Gastrocnemius medialis (tissue), 4 donors: Measurements from ENCODE around the gene CHST9. TPM values are rescaled to one million over a fixed set of nuclear protein-coding genes. Genes with fewer than 3 reads are reported as not detected.

Source experiments
- ATAC-seq, 2 donors: fragments of 150-250 bp; one replicate each; pipeline ENCODE4 v1.9.1; 2016
- DNase-seq, 2 donors: peaks; one replicate each; pipeline ENCODE4 v3.0.0-alpha.2; 2019
- H3K27ac ChIP-seq, 4 donors: fragments of 200-600 bp; sonication (generic); 1 replicate in 1 of 4; 2 replicates in 3 of 4; pipeline ENCODE4 v1.5.1; 2016 to 2018; ENCODE audit warnings: mild to moderate bottlenecking in 2 of 4, moderate library complexity in 1 of 4
- H3K27me3 ChIP-seq, 3 donors: fragments of 200-600 bp; sonication (generic) in 2 of 3; 1 replicate in 1 of 3; 2 replicates in 2 of 3; pipeline versions ENCODE4 v1.5.1 to v1.6.0; 2016 to 2019; ENCODE audit warnings: mild to moderate bottlenecking in 1 of 3, moderate library complexity in 1 of 3
- H3K36me3 ChIP-seq, 2 donors: fragments of 200-600 bp; sonication (generic) in 1 of 2; one replicate each; pipeline ENCODE4 v1.5.1; 2017 to 2018
- H3K4me1 ChIP-seq, 2 donors: fragments of 200-600 bp; sonication (generic) in 1 of 2; one replicate each; pipeline ENCODE4 v1.5.1; 2016 to 2017; ENCODE audit warnings: mild to moderate bottlenecking in 2 of 2
- H3K4me3 ChIP-seq, 4 donors: fragments of 200-600 bp; sonication (generic) in 3 of 4; 1 replicate in 1 of 4; 2 replicates in 3 of 4; pipeline ENCODE4 v1.5.1; 2016 to 2019; ENCODE audit warnings: mild to moderate bottlenecking in 2 of 4
- H3K9me3 ChIP-seq, 3 donors: fragments of 200-600 bp; sonication (generic) in 2 of 3; 1 replicate in 1 of 3; 2 replicates in 2 of 3; pipeline ENCODE4 v1.5.1; 2016 to 2019
- CTCF ChIP-seq, 5 experiments: fragments of 450-650 bp in 3 of 5; fragments of 200-600 bp in 2 of 5; sonication (generic) in 2 of 5; IDR thresholded peaks in 4 of 5; conservative IDR thresholded peaks in 1 of 5; 1 replicate in 4 of 5; 2 replicates in 1 of 5; pipeline ENCODE4 v1.5.1; 2016 to 2019; ENCODE audit warnings: antibody characterized with exemption in 5 of 5, mild to moderate bottlenecking in 3 of 5, moderate library complexity in 3 of 5
- POLR2A ChIP-seq, 2 donors: fragments of 450-650 bp; IDR thresholded peaks; one replicate each; pipeline ENCODE4 v1.6.1; 2017; ENCODE audit warnings: antibody characterized with exemption in 2 of 2, mild to moderate bottlenecking in 2 of 2, moderate library complexity in 2 of 2
- in situ Hi-C, 4 donors: fragments of 200-750 bp; cut with MboI; loops; one replicate each; pipeline versions ENCODE4 v1.15.0 to v1.8.0; 2017; ENCODE audit warnings: low sequenced_read_pairs in 4 of 4
- intact Hi-C: fragments of 100-400 bp; cut with DNase I; formaldehyde crosslinking; loops from one replicate; pipeline ENCODE4 v1.15.1; 2023; ENCODE audit warnings: low total_unique reads
- total RNA-seq, 4 donors: library from RNA; depleted of rRNA; stranded (reverse); fragments of >200 nt; gene quantifications; one replicate each; pipeline versions ENCODE4 v1.1.0 to v1.2.3, GENCODE V29; 2016

Gene CHST9
- total RNA-seq, 4 donors from 2014 or later: 0.07 TPM; not detected in 3

- Histone ChIP-seq H3K4me1 (no peaks in the 10 kb centered on the region), H3K9me3 (no peaks in the 10 kb centered on the region), H3K36me3 (no peaks in the 10 kb centered on the region), H3K4me3 (no peak overlapping the region), H3K27ac (no peak overlapping the region), H3K27me3 (no peaks in the 10 kb centered on the region)
- ATAC-seq (no peak), DNase-seq (no peak)
- intact Hi-C loops (no loop called here), in situ Hi-C loops (no loop called here)
- TF ChIP-seq CTCF (IDR thresholded peaks at IDR 0.05 in 4 of 5, conservative IDR thresholded peaks at IDR 0.05 in 1 of 5) (no peak), POLR2A (IDR thresholded peaks at IDR 0.05) (no peak)
Observed at GRCh38 chr18:27136208-27136535, 48.9 kb downstream of the CHST9 start.

GRCh38 chr18:27135504-27136207 is 49.5 kb downstream of the CHST9 start:
- H3K9me3 ChIP-seq: no peaks in the 10 kb centered on the region
- H3K27me3 ChIP-seq: no peaks in the 10 kb centered on the region
- intact Hi-C loops (no loop called here), in situ Hi-C loops (no loop called here)
- TF ChIP-seq POLR2A (IDR thresholded peaks at IDR 0.05) (no peak), CTCF (IDR thresholded peaks at IDR 0.05 in 4 of 5, conservative IDR thresholded peaks at IDR 0.05 in 1 of 5) (no peak)
- H3K27ac ChIP-seq: no peak overlapping the region
- no peak for DNase-seq
- no peak for ATAC-seq
- H3K4me3 ChIP-seq: no peak overlapping the region
- H3K36me3 ChIP-seq: no peaks in the 10 kb centered on the region
- H3K4me1 ChIP-seq: no peaks in the 10 kb centered on the region

- in situ Hi-C loops (no loop called here), intact Hi-C loops (no loop called here)
- Histone ChIP-seq H3K27me3 (no peaks in the 10 kb centered on the region), H3K27ac (no peak overlapping the region), H3K4me1 (no peaks in the 10 kb centered on the region), H3K9me3 (no peaks in the 10 kb centered on the region), H3K36me3 (no peaks in the 10 kb centered on the region), H3K4me3 (no peak overlapping the region)
- ATAC-seq (no peak), DNase-seq (no peak)
- TF ChIP-seq CTCF (IDR thresholded peaks at IDR 0.05 in 4 of 5, conservative IDR thresholded peaks at IDR 0.05 in 1 of 5) (no peak), POLR2A (IDR thresholded peaks at IDR 0.05) (no peak)
Observed at GRCh38 chr18:27130065-27130630, 55.0 kb downstream of the CHST9 start.

GRCh38 chr18:27124196-27124595 is 60.9 kb downstream of the CHST9 start:
- no peaks in the 10 kb centered on the region for H3K4me1 ChIP-seq
- no peak overlapping the region for H3K4me3 ChIP-seq
- DNase-seq (no peak), ATAC-seq (no peak)
- no peaks in the 10 kb centered on the region for H3K9me3 ChIP-seq
- TF ChIP-seq CTCF (IDR thresholded peaks at IDR 0.05 in 4 of 5, conservative IDR thresholded peaks at IDR 0.05 in 1 of 5) (no peak), POLR2A (IDR thresholded peaks at IDR 0.05) (no peak)
- intact Hi-C loops: no loop called here
- H3K27ac ChIP-seq: no peak overlapping the region
- in situ Hi-C loops: no loop called here
- no peaks in the 10 kb centered on the region for H3K36me3 ChIP-seq
- no peaks in the 10 kb centered on the region for H3K27me3 ChIP-seq

- Histone ChIP-seq H3K27ac (no peak overlapping the region), H3K27me3 (no peaks in the 10 kb centered on the region), H3K4me3 (no peak overlapping the region), H3K4me1 (no peaks in the 10 kb centered on the region), H3K9me3 (no peaks in the 10 kb centered on the region), H3K36me3 (no peaks in the 10 kb centered on the region)
- in situ Hi-C loops (no loop called here), intact Hi-C loops (no loop called here)
- no peak for ATAC-seq
- TF ChIP-seq CTCF (IDR thresholded peaks at IDR 0.05 in 4 of 5, conservative IDR thresholded peaks at IDR 0.05 in 1 of 5) (no peak), POLR2A (IDR thresholded peaks at IDR 0.05) (no peak)
- DNase-seq: no peak
Observed at GRCh38 chr18:27121108-27121507, 64.0 kb downstream of the CHST9 start.
